ENCODE results near the gene ZBTB4. TPM values are rescaled to one million over a fixed set of nuclear protein-coding genes. Genes with fewer than 3 reads are reported as not detected.

ZBTB4 gene
- total and polyA plus RNA-seq, 9 of the 15 experiments (the other 6 are each of a cell fraction or from before 2014, with no cell fraction given) = 0.92 to 6.9 (median 3.3) TPM

GRCh38 chr17:7475764-7476422 lies 3.5 kb downstream of the ZBTB4 start (continued):
- TF ChIP-seq PHF21A (IDR thresholded peaks at IDR 0.05; ENCODE audit: borderline replicate concordance, low read depth) = no peak
- TF ChIP-seq HNRNPLL (IDR thresholded peaks at IDR 0.05; ENCODE audit: low read depth, low read length, poor library complexity, severe bottlenecking) = no peak
- TF ChIP-seq MBD1 (CRISPR knock-in tag; IDR thresholded peaks at IDR 0.05) = no peak
- no peak for TF ChIP-seq ZNF354B (CRISPR knock-in tag; IDR thresholded peaks at IDR 0.05)
- TF ChIP-seq MAX (CRISPR knock-in tag; IDR thresholded peaks at IDR 0.05) = peak; percentile 66
- TF ChIP-seq SMARCE1 (IDR thresholded peaks at IDR 0.05) = no peak; the same call in 1 of the 2 replicates
- TF ChIP-seq TCF15 (CRISPR knock-in tag; IDR thresholded peaks at IDR 0.05) = no peak
- no peak; the same call in 1 of the 2 replicates for TF ChIP-seq LCOR (CRISPR knock-in tag; IDR thresholded peaks at IDR 0.05)
- TF ChIP-seq ZNF12 (CRISPR knock-in tag; IDR thresholded peaks at IDR 0.05) = no peak
- no peak for TF ChIP-seq GTF2A2 (tag; IDR thresholded peaks at IDR 0.05)
- peak; percentile 79 for TF ChIP-seq L3MBTL2 (IDR thresholded peaks at IDR 0.05)
- no peak for TF ChIP-seq PPARD (CRISPR knock-in tag; IDR thresholded peaks at IDR 0.05)
- no peak for TF ChIP-seq E2F4 (CRISPR knock-in tag; IDR thresholded peaks at IDR 0.05; ENCODE audit: low read depth)
- no peak for TF ChIP-seq DMBX1 (CRISPR knock-in tag; IDR thresholded peaks at IDR 0.05; ENCODE audit: borderline replicate concordance)
- TF ChIP-seq ZBTB9 (CRISPR knock-in tag; IDR thresholded peaks at IDR 0.05) = no peak
- no peak for TF ChIP-seq PTBP1 (IDR thresholded peaks at IDR 0.05; ENCODE audit: low read depth, low read length)
- no peak for TF ChIP-seq ZNF23 (CRISPR knock-in tag; IDR thresholded peaks at IDR 0.05)
- no peak for TF ChIP-seq ZNF561 (CRISPR knock-in tag; conservative IDR thresholded peaks at IDR 0.05)
- TF ChIP-seq SLC30A9 (CRISPR knock-in tag; IDR thresholded peaks at IDR 0.05) = no peak
- TF ChIP-seq ARID4B (CRISPR knock-in tag; IDR thresholded peaks at IDR 0.05) = no peak
